Peyer's patch (tissue), 4 donors: ENCODE results near the gene MAPK13.

Source experiments
- POLR2A ChIP-seq, 2 donors: fragments of 450-650 bp; IDR thresholded peaks; one replicate each; pipeline ENCODE4 v1.5.1; 2017; ENCODE audit warnings: antibody characterized with exemption in 2 of 2, mild to moderate bottlenecking in 2 of 2, moderate library complexity in 2 of 2
- TF ChIP-seq, protein P1 (sequence below), 6 experiments: fragments of 450-650 bp in 4 of 6; fragments of 200-600 bp in 2 of 6; sonication (generic) in 1 of 6; IDR thresholded peaks; one replicate each; pipeline ENCODE4 v1.5.1; 2017 to 2019; ENCODE audit warnings: antibody characterized with exemption in 6 of 6, mild to moderate bottlenecking in 3 of 6, moderate library complexity in 1 of 6

- no peak for TF ChIP-seq POLR2A (IDR thresholded peaks at IDR 0.05)
- TF ChIP-seq, protein P1, sequence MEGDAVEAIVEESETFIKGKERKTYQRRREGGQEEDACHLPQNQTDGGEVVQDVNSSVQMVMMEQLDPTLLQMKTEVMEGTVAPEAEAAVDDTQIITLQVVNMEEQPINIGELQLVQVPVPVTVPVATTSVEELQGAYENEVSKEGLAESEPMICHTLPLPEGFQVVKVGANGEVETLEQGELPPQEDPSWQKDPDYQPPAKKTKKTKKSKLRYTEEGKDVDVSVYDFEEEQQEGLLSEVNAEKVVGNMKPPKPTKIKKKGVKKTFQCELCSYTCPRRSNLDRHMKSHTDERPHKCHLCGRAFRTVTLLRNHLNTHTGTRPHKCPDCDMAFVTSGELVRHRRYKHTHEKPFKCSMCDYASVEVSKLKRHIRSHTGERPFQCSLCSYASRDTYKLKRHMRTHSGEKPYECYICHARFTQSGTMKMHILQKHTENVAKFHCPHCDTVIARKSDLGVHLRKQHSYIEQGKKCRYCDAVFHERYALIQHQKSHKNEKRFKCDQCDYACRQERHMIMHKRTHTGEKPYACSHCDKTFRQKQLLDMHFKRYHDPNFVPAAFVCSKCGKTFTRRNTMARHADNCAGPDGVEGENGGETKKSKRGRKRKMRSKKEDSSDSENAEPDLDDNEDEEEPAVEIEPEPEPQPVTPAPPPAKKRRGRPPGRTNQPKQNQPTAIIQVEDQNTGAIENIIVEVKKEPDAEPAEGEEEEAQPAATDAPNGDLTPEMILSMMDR (IDR thresholded peaks at IDR 0.05) = no peak
These were observed 41.3 kb upstream of the MAPK13 start for GRCh38 chr6:36089048-36089447.
